ENCODE data around the gene MTR. TPM values are rescaled to one million over a fixed set of nuclear protein-coding genes. Genes with fewer than 3 reads are reported as not detected.

Gene MTR
- total RNA-seq, 1 experiment from 2014 or later = 35.5 TPM

DNA sequence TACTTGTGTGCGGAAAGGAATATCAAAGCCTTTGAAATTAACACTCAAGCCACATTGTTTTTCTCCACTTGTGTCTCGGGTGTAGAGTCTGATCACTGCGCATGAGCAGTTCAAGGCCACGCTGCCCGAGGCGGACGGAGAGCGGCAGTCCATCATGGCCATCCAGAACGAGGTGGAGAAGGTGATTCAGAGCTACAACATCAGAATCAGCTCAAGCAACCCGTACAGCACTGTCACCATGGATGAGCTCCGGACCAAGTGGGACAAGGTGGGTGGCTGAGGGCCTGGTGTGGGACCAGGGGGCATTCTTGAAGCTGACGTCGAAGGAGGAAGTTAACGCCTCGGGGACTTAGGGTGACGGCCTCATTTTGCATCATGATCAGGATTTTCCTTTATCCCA, 43.7 kb upstream of the MTR start:
- Histone ChIP-seq H4K8ac (replicated peaks; ENCODE audit: insufficient read length, low read depth, low read length) (no peak overlapping the region), H4K91ac (ENCODE audit: insufficient read length, low read depth, low read length) (no peak overlapping the region), H3T11ph (ENCODE audit: low read length) (no peak overlapping the region), H4K20me1 (ENCODE audit: control insufficient read depth, insufficient read depth, insufficient read length) (no peaks in the 10 kb centered on the region), H3K79me2 (ENCODE audit: insufficient read depth, low read length) (no peaks in the 10 kb centered on the region), H3K27ac (ENCODE audit: insufficient read length, low read depth, low read length) (no peak overlapping the region), H3K18ac (ENCODE audit: insufficient read length, low read depth, low read length) (no peak overlapping the region), H3K23ac (ENCODE audit: insufficient read length, low read depth, low read length) (no peak overlapping the region), H3K23me2 (ENCODE audit: insufficient read length, low read depth, low read length, poor library complexity, severe bottlenecking) (no peaks in the 10 kb centered on the region), H3K79me1 (ENCODE audit: insufficient read depth, low read depth, low read length, poor library complexity, severe bottlenecking) (no peaks in the 10 kb centered on the region), H2BK15ac (ENCODE audit: low read depth, low read length) (no peak overlapping the region), H3K4me1 (ENCODE audit: insufficient read depth, low read length) (no peaks in the 10 kb centered on the region), H2BK120ac (ENCODE audit: low read depth, low read length, poor library complexity, severe bottlenecking) (no peak overlapping the region), H3K9ac (ENCODE audit: extremely low read depth, insufficient read length, low read length) (no peak overlapping the region), H3K56ac (ENCODE audit: insufficient read length, low read depth, low read length) (no peak overlapping the region), H2BK5ac (ENCODE audit: insufficient read length, low read length) (no peak overlapping the region), H3K27me3 (ENCODE audit: insufficient read depth, low read length) (no peaks in the 10 kb centered on the region), H4K5ac (ENCODE audit: insufficient read length, low read depth, low read length) (no peak overlapping the region), H3K14ac (ENCODE audit: insufficient read depth, low read length) (no peak overlapping the region; the same call in 1 of the 2 replicates), H3K4me2 (ENCODE audit: insufficient read depth, insufficient read length, low read length) (no peak overlapping the region), H3K9me3 (ENCODE audit: control insufficient read depth, low read depth, low read length) (no peaks in the 10 kb centered on the region), H3K4ac (ENCODE audit: low read depth, low read length) (no peak overlapping the region), H2BK20ac (ENCODE audit: low read depth, low read length, poor library complexity, severe bottlenecking) (no peak overlapping the region), H2AFZ (ENCODE audit: low read length) (no peak overlapping the region), H2BK12ac (ENCODE audit: insufficient read length, low read depth, low read length) (no peak overlapping the region), H2AK5ac (ENCODE audit: insufficient read length, low read length) (no peak overlapping the region)
- Mint-ChIP-seq H3K36me3 (ENCODE audit: insufficient read depth in 1 of 3, low read depth in 3 of 3) (peaks cover 0 to 8% (median 6%) of the 10 kb centered on the region in 3 experiments; a peak in 3 of 7 replicates), H3K4me3 (no peak overlapping the region), H3K27me3 (ENCODE audit: low read depth) (no peaks in the 10 kb centered on the region), H3K4me1 (peaks cover 0 to 2% of the 10 kb centered on the region in 2 experiments; a peak in 1 of 4 replicates), H3K27ac (no peak overlapping the region), H3K9me3 (no peaks in the 10 kb centered on the region)
- WGBS (ENCODE audit: extremely low coverage, insufficient read length, low lambda C conversion rate) = no CpG with 5 or more reads among the region's 16 CpGs
- TF ChIP-seq, protein P1, sequence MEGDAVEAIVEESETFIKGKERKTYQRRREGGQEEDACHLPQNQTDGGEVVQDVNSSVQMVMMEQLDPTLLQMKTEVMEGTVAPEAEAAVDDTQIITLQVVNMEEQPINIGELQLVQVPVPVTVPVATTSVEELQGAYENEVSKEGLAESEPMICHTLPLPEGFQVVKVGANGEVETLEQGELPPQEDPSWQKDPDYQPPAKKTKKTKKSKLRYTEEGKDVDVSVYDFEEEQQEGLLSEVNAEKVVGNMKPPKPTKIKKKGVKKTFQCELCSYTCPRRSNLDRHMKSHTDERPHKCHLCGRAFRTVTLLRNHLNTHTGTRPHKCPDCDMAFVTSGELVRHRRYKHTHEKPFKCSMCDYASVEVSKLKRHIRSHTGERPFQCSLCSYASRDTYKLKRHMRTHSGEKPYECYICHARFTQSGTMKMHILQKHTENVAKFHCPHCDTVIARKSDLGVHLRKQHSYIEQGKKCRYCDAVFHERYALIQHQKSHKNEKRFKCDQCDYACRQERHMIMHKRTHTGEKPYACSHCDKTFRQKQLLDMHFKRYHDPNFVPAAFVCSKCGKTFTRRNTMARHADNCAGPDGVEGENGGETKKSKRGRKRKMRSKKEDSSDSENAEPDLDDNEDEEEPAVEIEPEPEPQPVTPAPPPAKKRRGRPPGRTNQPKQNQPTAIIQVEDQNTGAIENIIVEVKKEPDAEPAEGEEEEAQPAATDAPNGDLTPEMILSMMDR (conservative IDR thresholded peaks at IDR 0.05) = no peak
- DNase-seq = no peak
